ENCODE results near the gene FREY1.

DNA sequence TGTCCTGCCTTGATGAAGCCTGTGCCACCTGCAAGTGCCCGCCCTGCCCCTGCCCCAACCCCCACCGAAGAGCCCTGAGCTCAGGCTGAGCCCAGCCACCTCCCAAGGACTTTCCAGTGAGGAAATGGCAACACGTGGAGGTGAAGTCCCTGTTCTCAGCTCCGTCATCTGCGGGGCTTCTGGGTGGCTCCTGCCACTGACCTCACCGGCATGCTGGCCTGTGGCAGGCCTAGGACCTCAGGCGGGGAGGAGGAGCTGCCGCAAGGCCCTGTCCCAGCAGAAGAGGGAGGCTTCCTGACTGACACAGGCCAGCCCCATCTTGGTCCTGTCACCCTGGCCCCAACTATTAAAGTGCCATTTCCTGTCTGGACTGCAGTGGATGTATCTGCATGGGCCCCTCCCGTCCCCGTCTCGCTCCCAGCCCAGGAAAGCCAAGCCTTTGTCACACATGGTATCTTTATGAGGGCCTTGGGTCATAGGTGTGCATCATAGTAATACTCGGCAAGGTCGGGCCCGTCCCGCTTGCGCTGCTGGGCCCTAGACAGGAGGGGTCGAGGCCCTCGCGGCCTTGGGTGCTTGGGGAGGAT, 882 bp downstream of the FREY1 start:
- TF ChIP-seq POLR2A (IDR thresholded peaks at IDR 0.05) = no peak
- no peak for TF ChIP-seq CTCF (IDR thresholded peaks at IDR 0.05)

All from Peyer's patch (tissue), 4 donors.